Liver (tissue), 3 donors: ENCODE measurements around the gene FUT7.
A peak's percentile ranks its signal among the peaks of the same experiment; 100 is the strongest.

Experiments used
- ATF3 ChIP-seq: IDR thresholded peaks from 2 replicates; pipeline ENCODE4 v1.6.1; 2016; ENCODE audit warnings: antibody characterized with exemption
- CTCF ChIP-seq: fragments of 150-350 bp; IDR thresholded peaks from 2 replicates; pipeline ENCODE4 v1.5.1; 2017; ENCODE audit warnings: improper control_type of control experiment, low read depth, low read length; ENCODE audit not compliant: missing input control
- EGR1 ChIP-seq, 2 donors: IDR thresholded peaks; 2 replicates each; pipeline ENCODE4 v1.6.1; 2016 to 2018; ENCODE audit warnings: antibody characterized with exemption in 2 of 2, low read depth in 2 of 2
- GABPA ChIP-seq, 2 donors: IDR thresholded peaks in 1 of 2; conservative IDR thresholded peaks in 1 of 2; 2 replicates each; pipeline ENCODE4 v1.6.1; 2016; ENCODE audit warnings: antibody characterized with exemption in 2 of 2, mild to moderate bottlenecking in 1 of 2, moderate library complexity in 1 of 2
- HNF4A ChIP-seq, 2 donors: conservative IDR thresholded peaks; 2 replicates each; pipeline ENCODE4 v1.6.1; 2016; ENCODE audit warnings: antibody characterized with exemption in 2 of 2, mild to moderate bottlenecking in 2 of 2
- MAX ChIP-seq: IDR thresholded peaks from 2 replicates; pipeline ENCODE4 v1.6.1; 2016; ENCODE audit warnings: antibody characterized with exemption
- RAD21 ChIP-seq, 2 donors: IDR thresholded peaks; 2 replicates each; pipeline ENCODE4 v1.6.1; 2016; ENCODE audit warnings: antibody characterized with exemption in 2 of 2, mild to moderate bottlenecking in 2 of 2
- REST ChIP-seq: IDR thresholded peaks from 2 replicates; pipeline ENCODE4 v1.6.1; 2016; ENCODE audit warnings: antibody characterized with exemption, mild to moderate bottlenecking
- RXRA ChIP-seq, 2 donors: IDR thresholded peaks; 2 replicates each; pipeline ENCODE4 v1.6.1; 2017 to 2018; ENCODE audit warnings: antibody characterized with exemption in 2 of 2, mild to moderate bottlenecking in 1 of 2
- SP1 ChIP-seq: IDR thresholded peaks from 2 replicates; pipeline ENCODE4 v1.6.1; 2018; ENCODE audit warnings: antibody characterized with exemption, mild to moderate bottlenecking
- TAF1 ChIP-seq: conservative IDR thresholded peaks from 2 replicates; pipeline ENCODE4 v1.6.1; 2016; ENCODE audit warnings: antibody characterized with exemption, mild to moderate bottlenecking
- donor health status: healthy.
- donor health status: healthy.

GRCh38 chr9:137049544-137050449 lies 17.9 kb upstream of the FUT7 start:
- no peak for TF ChIP-seq TAF1
- TF ChIP-seq CTCF: peak; percentile 56
- no peak for TF ChIP-seq EGR1 (IDR thresholded peaks at IDR 0.05; ENCODE audit: low read depth in 2 of 2)
- no peak for TF ChIP-seq MAX
- TF ChIP-seq REST: no peak
- no peak for TF ChIP-seq RXRA (IDR thresholded peaks at IDR 0.05)
- TF ChIP-seq HNF4A (conservative IDR thresholded peaks at IDR 0.05): no peak
- no peak for TF ChIP-seq GABPA (IDR thresholded peaks at IDR 0.05 in 1 of 2, conservative IDR thresholded peaks at IDR 0.05 in 1 of 2)
- TF ChIP-seq RAD21 (IDR thresholded peaks at IDR 0.05): peak; percentile 52 to 76
- TF ChIP-seq ATF3: no peak
- no peak for TF ChIP-seq SP1
